Type B pancreatic cell (in vitro differentiated cells): ENCODE data around the gene BMX. TPM values are rescaled to one million over a fixed set of nuclear protein-coding genes. Genes with fewer than 3 reads are reported as not detected.

Experiments
- DNase-seq: peaks from one replicate; pipeline ENCODE4 v3.0.0; 2021; ENCODE audit warnings: mixed read lengths; ENCODE audit not compliant: unreplicated experiment; ENCODE audit errors: extremely low spot score
- H3K27ac Mint-ChIP-seq: 2 replicates; pipeline ENCODE4 v1.8.0; 2021; ENCODE audit warnings: mild to moderate bottlenecking, mixed read lengths
- H3K27me3 Mint-ChIP-seq: 2 replicates; pipeline ENCODE4 v1.8.0; 2021; ENCODE audit warnings: mixed read lengths
- H3K36me3 Mint-ChIP-seq: 2 replicates; pipeline ENCODE4 v1.8.0; 2021; ENCODE audit warnings: mixed read lengths
- H3K4me1 Mint-ChIP-seq: one replicate; pipeline ENCODE4 v1.8.0; 2021; ENCODE audit warnings: mixed read lengths; ENCODE audit not compliant: unreplicated experiment
- H3K4me3 Mint-ChIP-seq: 2 replicates; pipeline ENCODE4 v1.8.0; 2021; ENCODE audit warnings: mild to moderate bottlenecking, mixed read lengths
- H3K9me3 Mint-ChIP-seq: 2 replicates; pipeline ENCODE4 v1.8.0; 2021; ENCODE audit warnings: mixed read lengths
- CTCF ChIP-seq: fragments of 200-600 bp; sonication (generic); conservative IDR thresholded peaks from 2 replicates; pipeline ENCODE4 v1.5.0; 2021; ENCODE audit warnings: antibody characterized with exemption, mild to moderate bottlenecking
- total RNA-seq: library from RNA; stranded (reverse); gene quantifications from 2 replicates; pipeline ENCODE4 v1.2.1, GENCODE V29; 2021; ENCODE audit warnings: low replicate concordance

BMX gene
- total RNA-seq, 1 donor from 2014 or later = not detected

GRCh38 chrX:15475486-15475885 lies 25.1 kb upstream of the BMX start:
- TF ChIP-seq CTCF = no peak
- H3K27ac Mint-ChIP-seq = peak overlapping the region; percentile 5

GRCh38 chrX:15483891-15484290 lies 16.7 kb upstream of the BMX start:
- no peak for DNase-seq
- Mint-ChIP-seq H3K4me1 (peaks cover 3% of the 10 kb centered on the region), H3K9me3 (peaks cover 9% of the 10 kb centered on the region), H3K36me3 (peaks cover 14% of the 10 kb centered on the region), H3K27me3 (no peaks in the 10 kb centered on the region), H3K27ac (no peak overlapping the region), H3K4me3 (no peak overlapping the region)
- TF ChIP-seq CTCF = no peak

More at GRCh38 chrX:15475486-15475885, 25.1 kb upstream of the BMX start:
- H3K4me3 Mint-ChIP-seq = no peak overlapping the region
- peaks cover 16% of the 10 kb centered on the region for H3K36me3 Mint-ChIP-seq
- peaks cover 5% of the 10 kb centered on the region for H3K9me3 Mint-ChIP-seq
- H3K4me1 Mint-ChIP-seq = peaks cover 5% of the 10 kb centered on the region
- DNase-seq = no peak
- H3K27me3 Mint-ChIP-seq = no peaks in the 10 kb centered on the region

GRCh38 chrX:15492469-15492868 lies 8.1 kb upstream of the BMX start:
- Mint-ChIP-seq H3K27ac (peak overlapping the region; percentile 92), H3K4me1 (peaks cover 11% of the 10 kb centered on the region)

GRCh38 chrX:15493118-15493962 lies 7.3 kb upstream of the BMX start, which contains the start of gene PIR:
TSS of gene PIR (minus strand) at chrX:15493333. CDS start at chrX:15491257, 2,076 bp downstream.
- Mint-ChIP-seq H3K4me1 (peaks cover 18% of the 10 kb centered on the region), H3K9me3 (no peaks in the 10 kb centered on the region), H3K36me3 (peaks cover 12% of the 10 kb centered on the region), H3K27ac (peak within 1 kb of the TSS; percentile 92), H3K27me3 (peaks cover 5% of the 10 kb centered on the region), H3K4me3 (peak within 1 kb of the TSS; percentile 93)
- peak; percentile 90 for DNase-seq
- TF ChIP-seq CTCF = peak; percentile 64

More at GRCh38 chrX:15492469-15492868, 8.1 kb upstream of the BMX start:
- no peak for DNase-seq
- no peak for TF ChIP-seq CTCF
- peaks cover 14% of the 10 kb centered on the region for H3K36me3 Mint-ChIP-seq
- H3K4me3 Mint-ChIP-seq = peak overlapping the region; percentile 93
- no peaks in the 10 kb centered on the region for H3K27me3 Mint-ChIP-seq
- H3K9me3 Mint-ChIP-seq = no peaks in the 10 kb centered on the region

GRCh38 chrX:15495801-15496200 lies 4.8 kb upstream of the BMX start:
- H3K9me3 Mint-ChIP-seq = no peaks in the 10 kb centered on the region
- peaks cover 4% of the 10 kb centered on the region for H3K36me3 Mint-ChIP-seq
- no peak overlapping the region for H3K4me3 Mint-ChIP-seq
- H3K4me1 Mint-ChIP-seq = peaks cover 18% of the 10 kb centered on the region
- TF ChIP-seq CTCF = no peak
- no peak overlapping the region for H3K27ac Mint-ChIP-seq
- H3K27me3 Mint-ChIP-seq = peaks cover 5% of the 10 kb centered on the region
- DNase-seq = no peak
